ENCODE results near the gene GCK. TPM values are rescaled to one million over a fixed set of nuclear protein-coding genes. Genes with fewer than 3 reads are reported as not detected.
"Not testable (repeated sequence)": the region's sequence is repeated elsewhere in the genome, so short reads cannot be mapped to it uniquely, and the experiment has no call there.

GCK gene
- total RNA-seq, 1 experiment from 2014 or later: not detected

- no peaks in the 10 kb centered on the region for H3K9me3 Mint-ChIP-seq (ENCODE audit: unreplicated experiment)
- ChIA-PET CTCF (interaction anchor here (0.5 to 1.6 kb wide), 7 partner anchors 9 to 441 kb away, joined by 3 to 8 read pairs (median 4); partner anchors contain the start of gene POLD2), POLR2A (interaction anchor here (1.0 kb wide), 1 partner anchor 39 kb away, joined by 3 read pairs; no protein-coding TSS in a partner anchor)
- H3K4me1 Mint-ChIP-seq (ENCODE audit: insufficient read depth, unreplicated experiment): peaks cover 10% of the 10 kb centered on the region
- no peaks in the 10 kb centered on the region for H3K36me3 Mint-ChIP-seq (ENCODE audit: insufficient read depth, unreplicated experiment)
- no peak overlapping the region for H3K4me3 Mint-ChIP-seq (ENCODE audit: unreplicated experiment)
- peak; percentile 55 for DNase-seq (ENCODE audit: unreplicated experiment)
- H3K27ac Mint-ChIP-seq (ENCODE audit: low read depth, unreplicated experiment): no peak overlapping the region
- no peaks in the 10 kb centered on the region for H3K27me3 Mint-ChIP-seq (ENCODE audit: insufficient read depth, unreplicated experiment)
- peak; percentile 27 for TF ChIP-seq CTCF (IDR thresholded peaks at IDR 0.05; ENCODE audit: unreplicated experiment)
- BruUV-seq (replicated peaks): no TSS peak
- intact Hi-C loops (cut with micrococcal nuclease): no loop called here
Observed at GRCh38 chr7:44131173-44132029, 57.8 kb downstream of the GCK start.

GRCh38 chr7:44128721-44129582, 60.3 kb downstream of the GCK start:
- Mint-ChIP-seq H3K4me3 (ENCODE audit: unreplicated experiment) (no peak overlapping the region), H3K27me3 (ENCODE audit: insufficient read depth, unreplicated experiment) (no peaks in the 10 kb centered on the region), H3K27ac (ENCODE audit: low read depth, unreplicated experiment) (no peak overlapping the region), H3K36me3 (ENCODE audit: insufficient read depth, unreplicated experiment) (no peaks in the 10 kb centered on the region), H3K9me3 (ENCODE audit: unreplicated experiment) (no peaks in the 10 kb centered on the region), H3K4me1 (ENCODE audit: insufficient read depth, unreplicated experiment) (peaks cover 5% of the 10 kb centered on the region)
- intact Hi-C loops (cut with micrococcal nuclease): no loop called here
- ChIA-PET CTCF (no interaction called here), POLR2A (no interaction called here)
- DNase-seq (ENCODE audit: unreplicated experiment): no peak
- BruUV-seq (replicated peaks): no TSS peak
- TF ChIP-seq CTCF (IDR thresholded peaks at IDR 0.05; ENCODE audit: unreplicated experiment): no peak

GRCh38 chr7:44127161-44127560, 62.1 kb downstream of the GCK start:
- peaks cover 13% of the 10 kb centered on the region for H3K4me1 Mint-ChIP-seq (ENCODE audit: insufficient read depth, unreplicated experiment)
- TF ChIP-seq CTCF (IDR thresholded peaks at IDR 0.05; ENCODE audit: unreplicated experiment): no peak
- ChIA-PET POLR2A (interaction anchor here (0.7 to 0.8 kb wide), 2 partner anchors 37 to 54 kb away, joined by 3 to 4 read pairs; no protein-coding TSS in a partner anchor), CTCF (no interaction called here)
- BruUV-seq (replicated peaks): no TSS peak
- no peak overlapping the region for H3K4me3 Mint-ChIP-seq (ENCODE audit: unreplicated experiment)
- no peak overlapping the region for H3K27ac Mint-ChIP-seq (ENCODE audit: low read depth, unreplicated experiment)
- H3K36me3 Mint-ChIP-seq (ENCODE audit: insufficient read depth, unreplicated experiment): no peaks in the 10 kb centered on the region
- H3K9me3 Mint-ChIP-seq (ENCODE audit: unreplicated experiment): no peaks in the 10 kb centered on the region
- H3K27me3 Mint-ChIP-seq (ENCODE audit: insufficient read depth, unreplicated experiment): no peaks in the 10 kb centered on the region
- intact Hi-C loops (cut with micrococcal nuclease): no loop called here
- DNase-seq (ENCODE audit: unreplicated experiment): no peak

- H3K4me1 Mint-ChIP-seq (ENCODE audit: insufficient read depth, unreplicated experiment): peaks cover 14% of the 10 kb centered on the region
- H3K4me3 Mint-ChIP-seq (ENCODE audit: unreplicated experiment); intact Hi-C loops (cut with micrococcal nuclease); H3K27ac Mint-ChIP-seq (ENCODE audit: low read depth, unreplicated experiment); BruUV-seq (replicated peaks); H3K27me3 Mint-ChIP-seq (ENCODE audit: insufficient read depth, unreplicated experiment); H3K9me3 Mint-ChIP-seq (ENCODE audit: unreplicated experiment); DNase-seq (ENCODE audit: unreplicated experiment); H3K36me3 Mint-ChIP-seq (ENCODE audit: insufficient read depth, unreplicated experiment): not testable (repeated sequence)
- ChIA-PET POLR2A (interaction anchor here (1.3 kb wide), 1 partner anchor 82 kb away, joined by 4 read pairs; the partner anchor contains the start of gene DBNL), CTCF (interaction anchor here (0.7 to 0.8 kb wide), 2 partner anchors 48 to 69 kb away, joined by 3 read pairs; no protein-coding TSS in a partner anchor)
Observed at GRCh38 chr7:44126574-44126973, 62.7 kb downstream of the GCK start.
